Loucy (cell line): Measurements from ENCODE around the gene MTARC1.
A peak's percentile ranks its signal among the peaks of the same experiment; 100 is the strongest.

Experiments
- H2AFZ ChIP-seq: fragments of 200-600 bp; sonication (generic); 2 replicates; pipeline ENCODE4 v1.6.0; 2016; ENCODE audit warnings: antibody characterized with exemption, mild to moderate bottlenecking, low read length, moderate library complexity
- H3F3A ChIP-seq: fragments of 200-600 bp; 2 replicates; pipeline ENCODE4 v1.6.0; 2016; ENCODE audit warnings: antibody characterized with exemption, low read depth, mild to moderate bottlenecking
- H3K27me3 ChIP-seq: fragments of 200-600 bp; sonication (generic); 2 replicates; pipeline ENCODE4 v1.6.1; 2014; ENCODE audit warnings: low read length, mild to moderate bottlenecking; ENCODE audit not compliant: insufficient read depth, poor library complexity, severe bottlenecking
- H3K36me3 ChIP-seq: fragments of 200-600 bp; sonication (generic); 2 replicates; pipeline ENCODE4 v1.6.1; 2016; ENCODE audit warnings: low read length; ENCODE audit not compliant: insufficient read depth
- H3K4me1 ChIP-seq: fragments of 200-600 bp; sonication (generic); 2 replicates; pipeline ENCODE4 v1.5.1; 2014; ENCODE audit warnings: low read length, mild to moderate bottlenecking; ENCODE audit not compliant: insufficient read depth, poor library complexity, severe bottlenecking
- H3K4me2 ChIP-seq: fragments of 200-600 bp; sonication (generic); 2 replicates; pipeline ENCODE4 v1.6.0; 2014; ENCODE audit warnings: antibody characterized with exemption, low read length, low read depth, mild to moderate bottlenecking; ENCODE audit not compliant: poor library complexity, severe bottlenecking
- H3K4me3 ChIP-seq: fragments of 200-600 bp; sonication (generic); 2 replicates; pipeline ENCODE4 v1.5.1; 2014; ENCODE audit warnings: low read length, mild to moderate bottlenecking, mixed read lengths; ENCODE audit not compliant: poor library complexity, severe bottlenecking
- H3K79me2 ChIP-seq: fragments of 200-600 bp; sonication (generic); 2 replicates; pipeline ENCODE4 v1.6.1; 2014; ENCODE audit warnings: low read length; ENCODE audit not compliant: insufficient read depth
- H3K9ac ChIP-seq: fragments of 200-600 bp; sonication (generic); 2 replicates; pipeline ENCODE4 v1.6.0; 2014; ENCODE audit warnings: mild to moderate bottlenecking, low read depth, low read length, moderate library complexity; ENCODE audit not compliant: poor library complexity, severe bottlenecking
- H3K9me2 ChIP-seq: fragments of 200-600 bp; sonication (generic); replicated peaks from 2 replicates; pipeline ENCODE4 v1.6.1; 2016; ENCODE audit warnings: low read depth, low read length, mixed read lengths
- H3K9me3 ChIP-seq: fragments of 200-600 bp; sonication (generic); 2 replicates; pipeline ENCODE4 v1.6.1; 2014; ENCODE audit warnings: mild to moderate bottlenecking, antibody characterized with exemption, low read length, low read depth; ENCODE audit not compliant: insufficient read depth
- H4K20me1 ChIP-seq: fragments of 200-600 bp; sonication (generic); 2 replicates; pipeline ENCODE4 v1.6.0; 2014; ENCODE audit warnings: antibody characterized with exemption, low read length, mild to moderate bottlenecking; ENCODE audit not compliant: insufficient read depth, poor library complexity, severe bottlenecking
- EZH2phosphoT487 ChIP-seq: fragments of 200-600 bp; IDR thresholded peaks from 2 replicates; pipeline ENCODE4 v1.6.1; 2018; ENCODE audit warnings: antibody characterized with exemption, mild to moderate bottlenecking, moderate library complexity, borderline replicate concordance
- TF ChIP-seq, protein P1 (sequence below): fragments of 200-600 bp; sonication (generic); conservative IDR thresholded peaks from 2 replicates; pipeline ENCODE4 v1.5.1; 2014; ENCODE audit warnings: mild to moderate bottlenecking, antibody characterized with exemption, low read length

MTARC1 gene

GRCh38 chr1:220772846-220773245 lies 13.9 kb upstream of the MTARC1 start:
- H3K9ac ChIP-seq: no peak overlapping the region
- TF ChIP-seq, protein P1, sequence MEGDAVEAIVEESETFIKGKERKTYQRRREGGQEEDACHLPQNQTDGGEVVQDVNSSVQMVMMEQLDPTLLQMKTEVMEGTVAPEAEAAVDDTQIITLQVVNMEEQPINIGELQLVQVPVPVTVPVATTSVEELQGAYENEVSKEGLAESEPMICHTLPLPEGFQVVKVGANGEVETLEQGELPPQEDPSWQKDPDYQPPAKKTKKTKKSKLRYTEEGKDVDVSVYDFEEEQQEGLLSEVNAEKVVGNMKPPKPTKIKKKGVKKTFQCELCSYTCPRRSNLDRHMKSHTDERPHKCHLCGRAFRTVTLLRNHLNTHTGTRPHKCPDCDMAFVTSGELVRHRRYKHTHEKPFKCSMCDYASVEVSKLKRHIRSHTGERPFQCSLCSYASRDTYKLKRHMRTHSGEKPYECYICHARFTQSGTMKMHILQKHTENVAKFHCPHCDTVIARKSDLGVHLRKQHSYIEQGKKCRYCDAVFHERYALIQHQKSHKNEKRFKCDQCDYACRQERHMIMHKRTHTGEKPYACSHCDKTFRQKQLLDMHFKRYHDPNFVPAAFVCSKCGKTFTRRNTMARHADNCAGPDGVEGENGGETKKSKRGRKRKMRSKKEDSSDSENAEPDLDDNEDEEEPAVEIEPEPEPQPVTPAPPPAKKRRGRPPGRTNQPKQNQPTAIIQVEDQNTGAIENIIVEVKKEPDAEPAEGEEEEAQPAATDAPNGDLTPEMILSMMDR: no peak
- no peak for TF ChIP-seq EZH2phosphoT487
- no peak overlapping the region for H3K4me3 ChIP-seq
- no peaks in the 10 kb centered on the region for H3K27me3 ChIP-seq
- no peak overlapping the region for H2AFZ ChIP-seq
- H3K9me2 ChIP-seq: no peaks in the 10 kb centered on the region
- H3K4me1 ChIP-seq: no peaks in the 10 kb centered on the region
- H3K36me3 ChIP-seq: no peaks in the 10 kb centered on the region
- H4K20me1 ChIP-seq: no peaks in the 10 kb centered on the region
- no peaks in the 10 kb centered on the region for H3K9me3 ChIP-seq
- H3K4me2 ChIP-seq: no peak overlapping the region
- no peaks in the 10 kb centered on the region for H3K79me2 ChIP-seq
- H3F3A ChIP-seq: no peaks in the 10 kb centered on the region

GRCh38 chr1:220775240-220775853 lies 11.4 kb upstream of the MTARC1 start:
- Histone ChIP-seq H3K9me3 (no peaks in the 10 kb centered on the region), H2AFZ (peak overlapping the region; percentile 80), H3K4me1 (no peaks in the 10 kb centered on the region), H3K27me3 (no peaks in the 10 kb centered on the region), H3F3A (no peaks in the 10 kb centered on the region), H4K20me1 (no peaks in the 10 kb centered on the region), H3K9ac (no peak overlapping the region), H3K79me2 (no peaks in the 10 kb centered on the region), H3K4me3 (no peak overlapping the region), H3K9me2 (no peaks in the 10 kb centered on the region), H3K4me2 (no peak overlapping the region), H3K36me3 (no peaks in the 10 kb centered on the region)
- TF ChIP-seq, protein P1: peak; percentile 96
- TF ChIP-seq EZH2phosphoT487: no peak

GRCh38 chr1:220776254-220776653 lies 10.5 kb upstream of the MTARC1 start:
- no peaks in the 10 kb centered on the region for H3K9me2 ChIP-seq
- no peaks in the 10 kb centered on the region for H3K4me1 ChIP-seq
- H3K27me3 ChIP-seq: no peaks in the 10 kb centered on the region
- H3K79me2 ChIP-seq: no peaks in the 10 kb centered on the region
- H3K9me3 ChIP-seq: no peaks in the 10 kb centered on the region
- H3K9ac ChIP-seq: no peak overlapping the region
- H4K20me1 ChIP-seq: no peaks in the 10 kb centered on the region
- TF ChIP-seq, protein P1: no peak
- no peak for TF ChIP-seq EZH2phosphoT487
- no peak overlapping the region for H3K4me3 ChIP-seq
- no peak overlapping the region for H3K4me2 ChIP-seq
- H3F3A ChIP-seq: no peaks in the 10 kb centered on the region
- no peaks in the 10 kb centered on the region for H3K36me3 ChIP-seq
- no peak overlapping the region for H2AFZ ChIP-seq
